ENCODE data around the gene OPCML. TPM values are rescaled to one million over a fixed set of nuclear protein-coding genes. Genes with fewer than 3 reads are reported as not detected.

The OPCML gene
- total RNA-seq, 1 experiment from 2014 or later: not detected

DNA sequence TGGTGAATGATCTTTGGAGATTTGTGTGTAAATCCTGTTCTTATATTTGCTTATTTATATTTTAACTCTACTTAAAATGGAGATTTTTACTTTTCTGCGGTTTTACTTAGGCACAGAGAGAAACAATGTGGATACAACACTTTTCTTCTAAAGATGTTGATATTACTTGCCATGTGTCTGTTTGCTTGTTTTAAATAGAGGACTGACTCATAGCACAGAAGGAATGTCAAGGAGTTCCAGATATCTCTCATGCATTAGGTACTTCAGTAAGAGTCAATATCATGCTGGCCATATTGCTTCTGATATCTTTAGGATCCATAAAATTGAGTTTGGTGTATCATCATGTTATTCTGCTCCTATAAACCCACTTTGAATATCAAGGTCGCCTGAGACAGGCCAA is 395.0 kb downstream of the OPCML start:
- H4K20me1 ChIP-seq (ENCODE audit: insufficient read depth): no peaks in the 10 kb centered on the region
- intact Hi-C loops (cut with micrococcal nuclease; ENCODE audit: unreplicated experiment): no loop called here
- no peak for DNase-seq
- ChIA-PET POLR2A (ENCODE audit: unreplicated experiment) (no interaction called here), CTCF (no interaction called here)
- no peaks in the 10 kb centered on the region for H3K79me2 ChIP-seq (ENCODE audit: low read depth)
- H3K27me3 ChIP-seq (ENCODE audit: insufficient read depth, low read depth): no peaks in the 10 kb centered on the region
- H2AFZ ChIP-seq: no peak overlapping the region
- H3K27ac ChIP-seq: no peak overlapping the region
- no peaks in the 10 kb centered on the region for H3K4me1 ChIP-seq (replicated peaks; ENCODE audit: insufficient read depth)
- TF ChIP-seq, protein P1, sequence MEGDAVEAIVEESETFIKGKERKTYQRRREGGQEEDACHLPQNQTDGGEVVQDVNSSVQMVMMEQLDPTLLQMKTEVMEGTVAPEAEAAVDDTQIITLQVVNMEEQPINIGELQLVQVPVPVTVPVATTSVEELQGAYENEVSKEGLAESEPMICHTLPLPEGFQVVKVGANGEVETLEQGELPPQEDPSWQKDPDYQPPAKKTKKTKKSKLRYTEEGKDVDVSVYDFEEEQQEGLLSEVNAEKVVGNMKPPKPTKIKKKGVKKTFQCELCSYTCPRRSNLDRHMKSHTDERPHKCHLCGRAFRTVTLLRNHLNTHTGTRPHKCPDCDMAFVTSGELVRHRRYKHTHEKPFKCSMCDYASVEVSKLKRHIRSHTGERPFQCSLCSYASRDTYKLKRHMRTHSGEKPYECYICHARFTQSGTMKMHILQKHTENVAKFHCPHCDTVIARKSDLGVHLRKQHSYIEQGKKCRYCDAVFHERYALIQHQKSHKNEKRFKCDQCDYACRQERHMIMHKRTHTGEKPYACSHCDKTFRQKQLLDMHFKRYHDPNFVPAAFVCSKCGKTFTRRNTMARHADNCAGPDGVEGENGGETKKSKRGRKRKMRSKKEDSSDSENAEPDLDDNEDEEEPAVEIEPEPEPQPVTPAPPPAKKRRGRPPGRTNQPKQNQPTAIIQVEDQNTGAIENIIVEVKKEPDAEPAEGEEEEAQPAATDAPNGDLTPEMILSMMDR (conservative IDR thresholded peaks at IDR 0.05): no peak
- TF ChIP-seq EZH2 (IDR thresholded peaks at IDR 0.05; ENCODE audit: low read depth): no peak
- H3F3A ChIP-seq (ENCODE audit: insufficient read depth, low read depth): no peaks in the 10 kb centered on the region
- no peaks in the 10 kb centered on the region for H3K9me2 ChIP-seq (ENCODE audit: insufficient read depth)
- no peaks in the 10 kb centered on the region for H3K36me3 ChIP-seq (ENCODE audit: low read depth)
- no peaks in the 10 kb centered on the region for H3K9me3 ChIP-seq (ENCODE audit: insufficient read depth, low read depth)
- no TSS peak for BruUV-seq (replicated peaks)
- H3K4me2 ChIP-seq: no peak overlapping the region
- no peak overlapping the region for H3K4me3 ChIP-seq

DNA sequence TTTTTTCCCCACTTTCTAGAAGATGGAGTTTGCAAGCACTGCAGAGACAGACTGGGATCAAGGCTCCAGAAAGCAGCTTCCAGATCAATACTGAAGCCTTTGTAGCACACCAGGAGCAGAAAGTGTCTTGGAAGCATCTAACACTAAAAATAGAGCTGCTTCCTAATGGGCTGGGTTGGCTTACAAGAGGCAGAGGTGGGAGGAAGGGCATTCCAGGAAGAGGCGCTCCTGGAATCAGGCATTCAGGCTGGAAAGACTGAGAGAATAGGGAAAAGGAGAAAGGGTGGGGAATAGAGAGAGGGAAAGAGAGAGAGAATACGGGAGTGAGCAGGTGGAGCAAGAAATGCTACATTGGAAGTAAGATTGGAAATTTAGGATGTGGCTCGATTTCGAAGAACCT is 395.9 kb downstream of the OPCML start:
- DNase-seq: no peak
- CTCF ChIA-PET: no interaction called here
- no peaks in the 10 kb centered on the region for H3K36me3 ChIP-seq (ENCODE audit: low read depth)
- H2AFZ ChIP-seq: no peak overlapping the region
- TF ChIP-seq, protein P1 (conservative IDR thresholded peaks at IDR 0.05): no peak
- TF ChIP-seq EZH2 (IDR thresholded peaks at IDR 0.05; ENCODE audit: low read depth): no peak
- no peak overlapping the region for H3K4me2 ChIP-seq
- POLR2A ChIA-PET (ENCODE audit: unreplicated experiment): no interaction called here
- no peak overlapping the region for H3K4me3 ChIP-seq
- H3K27me3 ChIP-seq (ENCODE audit: insufficient read depth, low read depth): no peaks in the 10 kb centered on the region
- no peaks in the 10 kb centered on the region for H3K79me2 ChIP-seq (ENCODE audit: low read depth)
- intact Hi-C loops (cut with micrococcal nuclease; ENCODE audit: unreplicated experiment): no loop called here
- no peaks in the 10 kb centered on the region for H3K9me2 ChIP-seq (ENCODE audit: insufficient read depth)
- H4K20me1 ChIP-seq (ENCODE audit: insufficient read depth): no peaks in the 10 kb centered on the region
- H3K4me1 ChIP-seq (replicated peaks; ENCODE audit: insufficient read depth): no peaks in the 10 kb centered on the region
- no peaks in the 10 kb centered on the region for H3K9me3 ChIP-seq (ENCODE audit: insufficient read depth, low read depth)
- H3K27ac ChIP-seq: no peak overlapping the region
- BruUV-seq (replicated peaks): no TSS peak
- H3F3A ChIP-seq (ENCODE audit: insufficient read depth, low read depth): no peaks in the 10 kb centered on the region

DNA sequence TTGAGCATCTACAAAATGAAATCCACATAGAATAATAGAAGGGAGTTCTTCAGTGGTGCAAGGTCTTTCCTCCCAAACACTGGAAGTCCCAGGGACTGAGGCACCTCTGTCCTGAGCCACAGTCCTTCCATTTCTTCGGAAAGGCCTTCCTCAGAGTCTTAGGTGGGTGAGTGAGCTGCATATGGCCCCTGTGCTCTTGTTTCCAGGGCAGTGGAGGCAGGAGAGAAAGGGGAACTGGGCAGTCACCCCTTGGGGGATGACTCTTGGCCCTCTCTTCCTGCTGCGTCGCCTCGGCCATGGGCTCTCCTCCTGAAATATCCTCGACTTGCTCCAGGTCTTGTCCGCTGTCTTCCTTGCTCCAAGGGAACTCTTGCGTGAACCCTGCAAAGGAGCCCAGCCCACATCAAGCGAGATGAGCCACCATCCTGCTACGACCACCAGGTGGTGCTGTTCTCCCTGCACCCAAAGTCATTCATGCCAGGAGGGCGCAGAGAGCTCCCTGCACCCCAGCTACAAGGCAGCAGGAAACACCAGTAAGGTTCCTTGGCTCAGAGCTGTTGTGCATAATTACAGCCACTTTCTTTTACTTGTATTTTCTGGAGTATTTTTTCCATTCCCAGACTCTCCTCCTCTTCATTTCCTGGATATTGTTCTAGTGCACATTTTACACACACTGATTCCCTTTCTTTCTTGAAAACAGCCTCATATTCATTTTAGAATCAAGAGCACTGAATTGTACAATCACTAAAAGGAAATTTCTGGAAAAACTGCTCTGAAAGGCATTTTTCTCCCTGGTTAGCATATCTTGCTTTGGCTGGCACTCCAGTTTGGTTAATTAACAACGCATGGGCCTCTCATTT is 397.8 kb downstream of the OPCML start:
- no TSS peak for BruUV-seq (replicated peaks)
- Histone ChIP-seq H3K9me2 (ENCODE audit: insufficient read depth) (no peaks in the 10 kb centered on the region), H3K27ac (no peak overlapping the region), H3K4me3 (no peak overlapping the region), H3K4me1 (replicated peaks; ENCODE audit: insufficient read depth) (no peaks in the 10 kb centered on the region), H3K4me2 (no peak overlapping the region), H3F3A (ENCODE audit: insufficient read depth, low read depth) (no peaks in the 10 kb centered on the region), H2AFZ (no peak overlapping the region), H3K79me2 (ENCODE audit: low read depth) (no peaks in the 10 kb centered on the region), H4K20me1 (ENCODE audit: insufficient read depth) (no peaks in the 10 kb centered on the region), H3K27me3 (ENCODE audit: insufficient read depth, low read depth) (no peaks in the 10 kb centered on the region), H3K36me3 (ENCODE audit: low read depth) (no peaks in the 10 kb centered on the region), H3K9me3 (ENCODE audit: insufficient read depth, low read depth) (no peaks in the 10 kb centered on the region)
- intact Hi-C loops (cut with micrococcal nuclease; ENCODE audit: unreplicated experiment): no loop called here
- POLR2A ChIA-PET (ENCODE audit: unreplicated experiment): no interaction called here
- DNase-seq: peak; percentile 24 to 39
- CTCF ChIA-PET: interaction anchor here (1.0 kb wide), 1 partner anchor 701 kb away, joined by 4 read pairs; no protein-coding TSS in a partner anchor
- TF ChIP-seq, protein P1 (conservative IDR thresholded peaks at IDR 0.05): peak; percentile 83
- TF ChIP-seq EZH2 (IDR thresholded peaks at IDR 0.05; ENCODE audit: low read depth): no peak

Data from PC-9 (cell line).